IMR-90 (cell line): ENCODE results near the gene OTUD4. TPM values are rescaled to one million over a fixed set of nuclear protein-coding genes. Genes with fewer than 3 reads are reported as not detected.
A peak's percentile ranks its signal among the peaks of the same experiment; 100 is the strongest.

Experiments used
- ATAC-seq: fragments of 200-7000 bp; cut with Tn5 transposase; 2 replicates; pipeline ENCODE4 v1.9.1; 2020; ENCODE audit warnings: low read depth, mild to moderate bottlenecking, moderate library complexity
- BruUV-seq: library from RNA; stranded (reverse); fragments of 400-500 nt; replicated peaks from 2 replicates; lab custom pipeline; 2021; lab: Mats Ljungman, UMichigan
- CTCF ChIA-PET: fragments of 300-600 bp; formaldehyde crosslinking; extraction: SDS; loops from one replicate; lab custom pipeline; 2021; ENCODE audit warnings: antibody characterized with exemption; lab: Yijun Ruan, JAX
- POLR2A ChIA-PET: fragments of 300-600 bp; sonication (Branson Sonifier 250); formaldehyde crosslinking; loops from one replicate; lab custom pipeline; 2022; ENCODE audit warnings: antibody characterized with exemption; ENCODE audit not compliant: unreplicated experiment; lab: Charles Lee
- DNase-seq: peaks from one replicate; pipeline ENCODE4 v3.0.0; 2013
- H2AFZ ChIP-seq: replicated peaks from 2 replicates; pipeline ENCODE3; 2013; ENCODE audit warnings: low read length, mild to moderate bottlenecking; ENCODE audit not compliant: poor library complexity
- H2AK5ac ChIP-seq: 2 replicates; pipeline ENCODE4 v1.6.1; 2013; ENCODE audit warnings: low read depth, low read length, inconsistent platforms
- H2AK9ac ChIP-seq: replicated peaks from 2 replicates; pipeline ENCODE3; 2013; ENCODE audit warnings: mild to moderate bottlenecking, low read depth, low read length, moderate library complexity; ENCODE audit not compliant: poor library complexity
- H2BK120ac ChIP-seq: 2 replicates; pipeline ENCODE4 v1.6.1; 2013; ENCODE audit warnings: low read depth, low read length, inconsistent platforms
- H2BK15ac ChIP-seq: 3 replicates; pipeline ENCODE4 v1.6.1; 2013; ENCODE audit warnings: low read depth, low read length, inconsistent platforms
- H2BK20ac ChIP-seq: 2 replicates; pipeline ENCODE4 v1.6.1; 2013; ENCODE audit warnings: low read depth, mild to moderate bottlenecking, inconsistent platforms, low read length, moderate library complexity
- H2BK5ac ChIP-seq: 2 replicates; pipeline ENCODE4 v1.6.1; 2013; ENCODE audit warnings: mild to moderate bottlenecking, low read depth, low read length, inconsistent platforms; ENCODE audit not compliant: poor library complexity, severe bottlenecking
- H3K14ac ChIP-seq: replicated peaks from 2 replicates; pipeline ENCODE4 v1.6.1; 2013; ENCODE audit warnings: low read depth, low read length, inconsistent platforms
- H3K18ac ChIP-seq: 2 replicates; pipeline ENCODE4 v1.6.1; 2013; ENCODE audit warnings: low read depth, low read length, control low read depth
- H3K23ac ChIP-seq: 2 replicates; pipeline ENCODE4 v1.6.1; 2013; ENCODE audit warnings: low read depth, low read length, inconsistent platforms
- H3K27ac ChIP-seq: 2 replicates; pipeline ENCODE4 v1.5.1; 2013; ENCODE audit warnings: mild to moderate bottlenecking, control low read depth, low read length; ENCODE audit not compliant: insufficient read depth
- H3K27me3 ChIP-seq: 2 replicates; pipeline ENCODE4 v1.6.1; 2013; ENCODE audit warnings: low read length; ENCODE audit not compliant: control insufficient read depth, insufficient read depth
- H3K36me3 ChIP-seq: 2 replicates; pipeline ENCODE4 v1.6.1; 2013; ENCODE audit warnings: low read length, mixed read lengths; ENCODE audit not compliant: control insufficient read depth, insufficient read depth
- H3K4ac ChIP-seq: 2 replicates; pipeline ENCODE4 v1.6.1; 2013; ENCODE audit warnings: low read depth, low read length, inconsistent platforms
- H3K4me1 ChIP-seq: 2 replicates; pipeline ENCODE4 v1.6.1; 2013; ENCODE audit warnings: low read length, mixed read lengths; ENCODE audit not compliant: control insufficient read depth, insufficient read depth
- H3K4me2 ChIP-seq: 2 replicates; pipeline ENCODE4 v1.6.1; 2013; ENCODE audit warnings: low read depth, mild to moderate bottlenecking, control low read depth, low read length, moderate library complexity
- H3K4me3 ChIP-seq: 2 replicates; pipeline ENCODE4 v1.5.1; 2013; ENCODE audit warnings: low read depth, mild to moderate bottlenecking, control low read depth, low read length, moderate library complexity; ENCODE audit not compliant: insufficient read depth
- H3K56ac ChIP-seq: 2 replicates; pipeline ENCODE4 v1.6.1; 2013; ENCODE audit warnings: low read length, inconsistent platforms; ENCODE audit not compliant: insufficient read depth; ENCODE audit errors: extremely low read depth
- H3K79me1 ChIP-seq, 2 experiments: 2 replicates each; pipeline ENCODE4 v1.6.1; 2013; ENCODE audit warnings: low read length in 2 of 2, inconsistent platforms in 1 of 2, low read depth in 1 of 2
- H3K9ac ChIP-seq: 2 replicates; pipeline ENCODE4 v1.6.1; 2013; ENCODE audit warnings: low read depth, low read length, control low read depth
- H3K9me1 ChIP-seq: 2 replicates; pipeline ENCODE4 v1.6.1; 2013; ENCODE audit warnings: low read length, inconsistent platforms; ENCODE audit not compliant: insufficient read depth
- H3K9me3 ChIP-seq: 2 replicates; pipeline ENCODE4 v1.6.1; 2013; ENCODE audit warnings: low read length; ENCODE audit not compliant: control insufficient read depth, insufficient read depth
- H4K20me1 ChIP-seq: 2 replicates; pipeline ENCODE4 v1.6.1; 2013; ENCODE audit warnings: low read length, inconsistent platforms; ENCODE audit not compliant: insufficient read depth
- H4K5ac ChIP-seq: 2 replicates; pipeline ENCODE4 v1.6.1; 2013; ENCODE audit warnings: mild to moderate bottlenecking, low read depth, low read length, control low read depth
- H4K8ac ChIP-seq, 2 experiments: 2 replicates each; pipeline ENCODE4 v1.6.1; 2013; ENCODE audit warnings: low read depth in 2 of 2, low read length in 2 of 2, control low read depth in 1 of 2, inconsistent platforms in 1 of 2
- H4K91ac ChIP-seq: 2 replicates; pipeline ENCODE4 v1.6.1; 2013; ENCODE audit warnings: low read depth, low read length, inconsistent platforms; ENCODE audit not compliant: insufficient read depth
- CHD1 ChIP-seq: IDR thresholded peaks from 2 replicates; pipeline ENCODE4 v1.6.1; 2012; ENCODE audit warnings: low read depth, low read length, improper control_type of control experiment
- MAFK ChIP-seq: IDR thresholded peaks from 2 replicates; pipeline ENCODE4 v1.6.1; 2012; ENCODE audit warnings: low read depth, low read length, improper control_type of control experiment
- POLR2A ChIP-seq: IDR thresholded peaks from 2 replicates; pipeline ENCODE4 v1.6.1; 2012; ENCODE audit warnings: mild to moderate bottlenecking, low read depth, low read length
- RFX5 ChIP-seq: IDR thresholded peaks from 2 replicates; pipeline ENCODE4 v1.8.0; 2012; ENCODE audit warnings: low read depth, mild to moderate bottlenecking, low read length, moderate library complexity
- dilution Hi-C: fragments of 300-500 bp; cut with HindIII; formaldehyde crosslinking; loops from one replicate; pipeline ENCODE4 v1.14.3; 2018; ENCODE audit warnings: low sequenced_read_pairs; ENCODE audit not compliant: unreplicated experiment
- in situ Hi-C: fragments of 300-500 bp; cut with MboI; formaldehyde crosslinking; loops from 3 replicates; pipeline ENCODE4 v1.14.3; 2019; ENCODE audit warnings: low sequenced_read_pairs, inconsistent platforms, mixed read lengths
- intact Hi-C: fragments of 100-400 bp; cut with micrococcal nuclease; formaldehyde crosslinking; loops from 2 replicates; pipeline ENCODE4 v1.10.0; 2022
- polyA plus RNA-seq, 3 experiments: library from polyadenylated mRNA; depleted of rRNA; stranded (reverse); fragments of >200 nt; gene quantifications; 2 replicates each; pipeline ENCODE4 v1.2.3, GENCODE V29; 2012; ENCODE audit warnings: low replicate concordance in 1 of 3
- total RNA-seq: library from RNA; depleted of rRNA; stranded (reverse); fragments of >200 nt; gene quantifications from 2 replicates; pipeline ENCODE4 v1.2.3, GENCODE V29; 2012
- TF ChIP-seq, protein P1 (sequence below): fragments of 150-350 bp; IDR thresholded peaks from 2 replicates; pipeline ENCODE4 v1.6.1; 2016; ENCODE audit warnings: low read depth, mild to moderate bottlenecking, low read length, moderate library complexity, borderline replicate concordance

The OTUD4 gene
- total and polyA plus RNA-seq, 2 of the 4 experiments (the other 2 are of a cell fraction), result 11.0 to 12.4 TPM

DNA sequence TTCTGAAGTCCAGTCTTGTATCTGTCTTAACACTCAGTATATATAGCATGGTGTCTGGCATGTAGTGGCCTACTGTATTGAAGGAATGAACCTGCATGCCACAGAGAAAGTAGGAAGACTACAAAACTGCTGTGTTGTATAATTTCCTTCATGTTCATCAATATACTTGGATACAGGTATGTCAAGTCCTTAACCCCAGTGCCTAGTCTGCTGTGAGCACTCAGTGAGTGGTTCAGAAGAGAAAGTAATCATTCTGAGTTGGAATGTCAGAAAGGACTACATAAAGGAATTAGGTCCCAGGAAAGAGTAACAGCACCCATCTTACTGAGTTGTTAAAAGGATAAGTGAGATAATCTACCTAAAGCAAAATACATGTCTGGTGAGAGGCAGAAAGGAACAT, 50.3 kb downstream of the OTUD4 start:
- Histone ChIP-seq H3K27ac (peak overlapping the region; percentile 51; the same call in 1 of the 2 replicates), H2BK20ac (no peak overlapping the region), H4K5ac (peak overlapping the region; percentile 11; the same call in 1 of the 2 replicates), H3K23ac (peak overlapping the region; percentile 71; the same call in 1 of the 2 replicates), H3K4me1 (peaks cover 10% of the 10 kb centered on the region; the same call in 1 of the 2 replicates), H3K9me1 (0 out of 2 replicates have a peak, but pooled peaks cover 6% of the 10 kb centered on the region), H2AK5ac (peak overlapping the region; percentile 23; the same call in 1 of the 2 replicates), H3K14ac (peak overlapping the region; percentile 10), H4K20me1 (no peaks in the 10 kb centered on the region), H3K36me3 (peaks cover 9% of the 10 kb centered on the region), H3K4me3 (no peak overlapping the region), H3K9me3 (no peaks in the 10 kb centered on the region), H2BK15ac (no peak overlapping the region), H3K4me2 (no peak overlapping the region; the same call in 1 of the 2 replicates), H2BK120ac (no peak overlapping the region), H2AK9ac (no peak overlapping the region), H3K79me1 (peaks cover 0 to 11% of the 10 kb centered on the region in 2 experiments; a peak in 2 of 4 replicates), H2BK5ac (peak overlapping the region; percentile 90), H3K9ac (no peak overlapping the region), H2AFZ (no peak overlapping the region), H3K18ac (no peak overlapping the region), H3K27me3 (no peaks in the 10 kb centered on the region), H4K8ac (no peak overlapping the region; a peak in 1 of 4 replicates), H3K4ac (no peak overlapping the region), H3K56ac (no peak overlapping the region; the same call in 1 of the 2 replicates), H4K91ac (no peak overlapping the region)
- BruUV-seq, result no TSS peak
- DNase-seq (no peak), ATAC-seq (no peak)
- TF ChIP-seq RFX5 (no peak), CHD1 (no peak), MAFK (no peak), POLR2A (no peak)
- TF ChIP-seq, protein P1, sequence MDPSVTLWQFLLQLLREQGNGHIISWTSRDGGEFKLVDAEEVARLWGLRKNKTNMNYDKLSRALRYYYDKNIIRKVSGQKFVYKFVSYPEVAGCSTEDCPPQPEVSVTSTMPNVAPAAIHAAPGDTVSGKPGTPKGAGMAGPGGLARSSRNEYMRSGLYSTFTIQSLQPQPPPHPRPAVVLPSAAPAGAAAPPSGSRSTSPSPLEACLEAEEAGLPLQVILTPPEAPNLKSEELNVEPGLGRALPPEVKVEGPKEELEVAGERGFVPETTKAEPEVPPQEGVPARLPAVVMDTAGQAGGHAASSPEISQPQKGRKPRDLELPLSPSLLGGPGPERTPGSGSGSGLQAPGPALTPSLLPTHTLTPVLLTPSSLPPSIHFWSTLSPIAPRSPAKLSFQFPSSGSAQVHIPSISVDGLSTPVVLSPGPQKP, result no peak
- ChIA-PET POLR2A (no interaction called here), CTCF (no interaction called here)
- dilution Hi-C loops, result no loop called here
- intact Hi-C loops, result no loop called here
- in situ Hi-C loops, result no loop called here
